Activated CD8-positive, alpha-beta memory T cell treated with anti-CD3 and anti-CD28 coated beads for 24 hours (primary cell): ENCODE data around the gene BTBD1.

ENCODE experiments used
- DNase-seq: peaks from one replicate; pipeline ENCODE4 v3.0.0-alpha.2; 2020

BTBD1 gene

DNA sequence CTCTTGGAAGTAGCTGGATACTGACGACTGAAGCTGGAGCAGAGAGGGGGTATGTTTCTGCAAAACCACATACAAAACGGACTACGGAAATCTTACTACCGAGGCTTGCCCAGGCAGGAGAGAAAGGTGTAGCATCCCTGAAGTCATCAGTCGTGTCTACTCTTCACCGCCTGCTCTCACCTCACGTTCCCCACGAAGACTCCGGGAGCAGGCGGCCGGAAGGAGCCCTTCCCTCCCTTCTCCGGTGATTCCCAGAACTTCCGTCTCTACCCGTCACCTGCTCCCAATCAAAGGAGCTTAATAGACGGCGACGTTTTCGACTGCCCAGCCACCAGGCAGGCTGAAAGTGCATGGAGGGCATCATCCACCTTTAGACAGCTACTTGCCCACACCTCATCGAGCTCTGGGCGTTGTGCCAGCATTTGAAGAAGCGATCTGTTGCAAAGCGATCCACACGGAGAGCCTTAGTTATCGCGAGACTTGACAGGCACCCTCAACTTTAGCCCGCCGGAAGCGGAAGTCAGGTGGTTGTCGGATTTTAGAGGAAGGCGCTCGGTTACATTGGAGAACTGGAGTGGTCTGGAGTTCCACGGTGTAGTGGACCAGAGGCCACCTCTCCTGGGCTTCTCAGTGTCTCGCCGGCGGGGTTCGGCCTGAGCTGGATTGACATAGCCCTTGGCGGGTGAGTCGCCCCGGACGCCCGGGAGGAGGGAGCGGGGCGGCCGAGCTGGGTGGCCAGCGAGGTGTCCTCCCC is 81.2 kb downstream of the BTBD1 start, which contains the start of gene RAMAC:
TSS of gene RAMAC (plus strand) at position 523 of the 754 bp plus-strand sequence. CDS start 2,809 bp downstream, outside the sequence.
- peak; percentile 93 for DNase-seq

GRCh38 chr15:82980981-82981380 is 86.1 kb downstream of the BTBD1 start:
- no peak for DNase-seq

DNA sequence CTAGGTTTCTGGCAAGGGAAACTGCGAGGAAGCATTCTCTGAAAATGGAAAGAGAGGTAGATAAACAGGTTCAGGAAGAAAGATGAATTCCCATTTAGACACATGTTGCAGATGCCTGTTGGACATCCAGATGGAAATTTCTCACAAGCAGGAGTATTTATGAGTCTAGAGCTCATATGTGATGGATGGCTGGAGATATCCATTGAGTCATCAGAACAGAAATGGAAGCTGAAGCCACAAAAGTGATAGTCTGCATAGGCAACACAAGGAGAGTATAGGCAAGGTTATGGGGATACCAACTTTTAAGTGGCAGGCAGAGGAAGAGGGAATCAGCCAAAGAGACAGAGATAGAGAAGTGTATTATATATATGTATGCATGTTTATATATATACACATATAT is 87.3 kb downstream of the BTBD1 start:
- no peak for DNase-seq

GRCh38 chr15:82978438-82978837 is 88.6 kb downstream of the BTBD1 start:
- no peak for DNase-seq

DNA sequence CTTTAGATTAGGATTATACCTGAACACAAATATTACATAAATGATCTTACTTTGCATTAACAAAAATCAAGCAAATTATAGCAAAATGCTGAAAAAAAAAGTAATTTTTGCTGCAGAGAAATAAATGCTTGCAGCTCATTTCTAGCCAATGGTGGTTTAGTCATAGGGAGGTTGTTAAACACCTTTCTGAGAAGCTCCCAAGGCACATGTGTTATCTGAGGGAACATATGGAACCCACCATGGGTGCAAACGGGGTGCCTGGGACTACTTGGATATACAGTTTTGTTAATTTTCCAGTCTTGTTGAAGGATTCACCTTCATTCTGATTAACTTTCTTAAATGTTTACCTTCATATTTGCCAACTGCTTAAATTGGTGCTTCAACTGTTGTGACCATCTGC is 90.0 kb downstream of the BTBD1 start:
- DNase-seq: no peak

- no peak for DNase-seq
These were observed 94.1 kb downstream of the BTBD1 start for GRCh38 chr15:82972990-82973389.

GRCh38 chr15:82971218-82971984 is 95.7 kb downstream of the BTBD1 start:
- no peak for DNase-seq

- no peak for DNase-seq
These were observed 96.4 kb downstream of the BTBD1 start for GRCh38 chr15:82970696-82971095.

DNA sequence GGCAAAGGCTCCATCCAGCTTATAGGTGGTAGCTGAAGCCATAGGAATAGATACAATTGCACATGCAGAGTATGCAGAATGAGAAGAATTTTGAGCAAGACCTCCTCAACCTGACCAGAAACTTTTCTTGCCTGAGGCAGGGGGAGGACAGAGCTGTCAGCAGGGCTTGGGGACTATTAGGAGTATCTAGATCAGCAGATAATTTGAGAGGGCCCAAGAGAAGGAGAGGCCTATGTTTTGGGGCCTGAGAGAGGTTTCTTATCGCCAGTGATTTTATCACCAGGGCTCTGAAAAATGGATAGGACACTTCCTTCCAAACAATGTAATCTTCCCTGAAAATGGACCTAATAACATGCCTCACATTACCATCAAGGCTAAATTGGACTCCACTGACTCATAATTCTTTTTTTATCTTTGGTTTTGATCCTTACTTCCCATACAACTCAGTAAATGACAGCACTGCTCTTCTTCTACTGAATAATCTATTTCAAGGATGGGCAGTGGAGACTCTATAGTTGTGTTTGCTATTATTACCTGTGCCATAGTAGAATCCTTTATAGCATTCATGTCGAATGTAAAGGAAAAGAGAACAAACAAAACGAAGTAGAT is 96.9 kb downstream of the BTBD1 start:
- DNase-seq: no peak

GRCh38 chr15:82969353-82969752 is 97.7 kb downstream of the BTBD1 start:
- no peak for DNase-seq

DNA sequence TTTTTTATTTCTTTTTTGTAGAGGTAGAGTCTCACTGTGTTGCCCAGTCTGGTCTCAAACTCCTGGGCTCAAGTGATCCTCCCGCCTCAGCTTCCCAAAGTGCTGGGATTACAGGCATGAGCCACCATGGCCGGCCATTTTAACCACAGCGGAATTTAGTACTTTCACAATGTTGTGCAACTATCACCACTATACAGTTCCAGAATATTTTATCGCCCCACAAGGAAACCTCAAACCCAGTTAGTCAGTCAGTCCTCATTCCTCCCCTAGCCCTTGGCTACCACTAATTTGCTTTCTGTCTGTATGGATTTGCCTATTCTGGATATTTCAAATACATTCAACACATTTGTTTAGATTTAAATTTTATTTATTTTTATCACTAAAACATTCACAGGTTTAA is 99.0 kb downstream of the BTBD1 start:
- DNase-seq: no peak

- no peak for DNase-seq
These were observed 100.4 kb downstream of the BTBD1 start for GRCh38 chr15:82966671-82967071.
